ENCODE measurements around the gene PNN.
"Not testable (repeated sequence)": the region's sequence is repeated elsewhere in the genome, so short reads cannot be mapped to it uniquely, and the experiment has no call there.

Gene PNN

DNA sequence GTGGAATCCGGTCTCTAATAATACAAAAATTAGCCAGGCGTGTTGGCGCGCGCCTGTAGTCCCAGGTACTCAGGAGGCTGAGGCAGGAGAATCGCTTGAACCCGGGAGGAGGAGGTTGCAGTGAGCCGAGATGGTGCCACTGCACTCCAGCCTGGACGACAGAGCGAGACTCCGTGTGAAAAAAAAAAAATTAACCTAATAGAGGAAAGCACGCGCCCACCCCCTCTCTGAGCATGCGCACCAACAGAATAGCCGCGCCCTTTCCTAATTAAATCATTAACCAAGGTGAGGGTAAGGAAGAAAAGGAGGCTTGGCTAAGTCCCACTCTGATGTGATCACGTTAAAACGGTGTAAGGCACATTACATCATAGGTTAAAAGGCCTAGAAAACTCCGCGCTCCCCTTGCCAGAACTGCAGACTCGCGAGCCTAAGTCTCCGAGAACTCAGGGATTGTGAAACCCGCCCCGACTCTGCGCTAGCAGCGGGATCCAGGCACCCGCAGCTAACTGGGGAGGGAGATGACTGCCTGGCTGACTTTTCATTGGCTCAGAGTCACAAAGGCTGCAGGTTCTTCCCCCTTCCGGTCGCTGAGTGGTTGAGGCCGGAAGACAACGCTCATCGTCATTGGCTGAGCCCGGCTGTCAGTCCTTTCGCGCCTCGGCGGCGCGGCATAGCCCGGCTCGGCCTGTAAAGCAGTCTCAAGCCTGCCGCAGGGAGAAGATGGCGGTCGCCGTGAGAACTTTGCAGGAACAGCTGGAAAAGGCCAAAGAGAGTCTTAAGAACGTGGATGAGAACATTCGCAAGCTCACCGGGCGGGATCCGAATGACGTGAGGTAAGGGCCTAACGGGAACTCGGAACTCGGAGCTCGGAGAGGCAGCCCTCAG lies at the start of gene PNN:
PNN (plus strand) TSS at position 695 of the 885 bp plus-strand sequence; CDS start at position 721, 26 bp downstream.
- DNase-seq = peak; percentile 95

DNA sequence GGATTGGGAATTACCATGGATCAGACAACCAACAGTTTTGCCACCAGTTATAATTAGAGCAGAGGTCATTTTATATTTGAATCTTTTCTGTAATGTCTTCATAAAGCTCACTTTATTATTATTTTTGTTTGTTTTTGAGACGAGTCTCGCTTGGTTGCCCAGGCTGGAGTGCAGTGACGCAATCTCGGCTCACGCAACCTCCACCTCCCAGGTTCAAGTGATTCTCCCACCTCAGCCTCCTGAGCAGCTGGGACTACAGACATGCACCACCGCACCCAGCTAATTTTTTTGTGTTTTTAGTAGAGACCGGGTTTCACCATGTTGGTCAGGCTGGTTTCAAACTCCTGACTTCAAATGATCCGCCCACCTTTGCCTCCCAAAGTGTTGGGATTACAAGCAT lies 37.2 kb upstream of the PNN start:
- DNase-seq = not testable (repeated sequence)

DNA sequence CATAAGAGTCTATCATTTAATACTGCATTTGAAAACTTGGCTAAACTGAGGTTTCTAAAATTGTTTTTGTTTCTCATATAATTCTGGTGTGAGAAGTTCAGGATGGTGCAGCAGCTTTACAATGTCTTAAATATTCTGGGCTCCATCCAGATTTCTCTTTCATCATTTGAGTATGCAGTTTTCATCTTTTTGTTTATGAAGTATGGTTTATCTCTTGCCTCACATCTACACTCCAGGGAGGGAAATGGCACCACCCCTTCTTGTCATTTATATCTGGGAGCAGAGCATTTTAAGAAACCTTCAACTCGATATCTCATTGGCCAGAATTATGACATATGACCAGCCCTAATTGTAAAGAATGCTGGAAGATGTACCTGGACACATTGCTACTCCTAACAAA lies 36.6 kb upstream of the PNN start:
- DNase-seq = no peak

GRCh38 chr14:39140170-39140569 lies 34.9 kb upstream of the PNN start:
- DNase-seq = no peak

DNA sequence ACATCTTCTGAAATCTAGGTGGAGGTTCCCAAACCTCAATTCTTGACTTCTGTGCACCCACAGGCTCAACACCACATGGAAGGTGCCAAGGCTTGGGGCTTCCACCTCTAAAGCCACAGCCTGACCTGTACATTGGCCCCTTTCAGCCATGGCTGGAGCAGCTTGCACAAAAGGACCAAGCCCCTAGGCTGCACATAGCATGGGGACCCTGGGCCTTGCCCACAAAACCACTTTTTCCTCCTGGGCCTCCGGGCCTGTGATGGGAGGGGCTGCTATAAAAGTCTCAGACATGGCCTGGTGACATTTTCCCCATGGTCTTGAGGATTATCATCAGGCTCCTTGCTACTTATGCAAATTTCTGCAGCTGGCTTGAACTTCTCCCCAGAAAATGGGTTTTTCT lies 33.4 kb upstream of the PNN start:
- not testable (repeated sequence) for DNase-seq

- not testable (repeated sequence) for DNase-seq
Measured at GRCh38 chr14:39143226-39143625, 31.8 kb upstream of the PNN start.

DNA sequence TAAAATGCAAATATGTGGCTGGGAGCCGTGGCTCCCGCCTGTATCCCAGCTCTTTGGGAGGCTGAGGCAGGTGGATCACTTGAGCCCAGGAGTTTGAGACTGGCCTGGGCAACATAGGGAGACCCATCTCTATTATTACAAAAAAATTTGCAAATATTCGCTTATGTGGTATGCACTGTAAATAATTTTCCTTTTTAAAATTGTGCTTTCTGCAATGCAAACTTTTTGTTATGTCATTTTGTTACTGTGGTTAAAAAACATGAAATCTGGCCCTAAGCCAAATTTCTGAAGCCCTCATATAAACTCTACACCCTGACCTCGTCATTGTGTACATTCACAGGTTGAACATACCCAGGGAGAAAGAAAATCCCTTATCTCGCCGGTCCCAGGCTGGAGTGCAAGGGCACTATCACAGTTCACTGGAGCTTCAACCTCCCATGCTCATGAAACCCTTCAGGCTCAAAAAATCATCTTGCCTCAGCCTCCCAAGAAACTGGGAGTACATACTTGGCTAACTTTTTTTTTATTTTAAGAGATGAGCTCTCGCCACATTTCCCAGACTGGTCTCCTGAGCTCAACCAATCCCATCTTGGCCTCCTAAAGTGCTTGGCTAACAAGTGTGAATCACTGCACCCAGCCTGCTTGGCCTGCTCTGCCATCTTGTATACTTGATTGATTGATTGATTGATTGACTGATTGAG lies 29.6 kb upstream of the PNN start:
- no peak for DNase-seq

GRCh38 chr14:39154594-39155189 lies 20.4 kb upstream of the PNN start:
- DNase-seq = no peak

- DNase-seq = no peak
Measured at GRCh38 chr14:39157491-39157890, 17.6 kb upstream of the PNN start.

GRCh38 chr14:39158222-39158858 lies 16.7 kb upstream of the PNN start:
- DNase-seq = no peak

DNA sequence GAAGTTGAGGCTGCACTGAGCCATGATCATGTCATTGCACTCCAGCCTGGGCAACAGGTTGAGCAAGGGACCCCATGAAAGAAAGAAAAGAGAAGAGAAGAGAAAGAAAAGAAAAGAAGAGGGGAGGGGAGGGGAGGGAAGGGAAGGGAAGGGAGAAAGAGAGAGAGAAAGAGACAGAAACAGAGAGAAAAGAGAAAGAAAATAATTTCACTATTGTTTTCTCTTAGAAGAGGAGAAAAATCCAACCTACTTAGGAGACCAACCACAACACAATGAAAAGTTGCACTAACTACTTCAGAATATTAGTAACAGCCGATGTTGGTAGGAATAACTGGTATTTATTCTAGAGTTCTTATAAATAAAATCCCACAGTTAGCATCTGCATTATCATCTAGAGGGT lies 14.6 kb upstream of the PNN start:
- DNase-seq = no peak

- not testable (repeated sequence) for DNase-seq
Measured at GRCh38 chr14:39167797-39168320, 7.2 kb upstream of the PNN start.

DNA sequence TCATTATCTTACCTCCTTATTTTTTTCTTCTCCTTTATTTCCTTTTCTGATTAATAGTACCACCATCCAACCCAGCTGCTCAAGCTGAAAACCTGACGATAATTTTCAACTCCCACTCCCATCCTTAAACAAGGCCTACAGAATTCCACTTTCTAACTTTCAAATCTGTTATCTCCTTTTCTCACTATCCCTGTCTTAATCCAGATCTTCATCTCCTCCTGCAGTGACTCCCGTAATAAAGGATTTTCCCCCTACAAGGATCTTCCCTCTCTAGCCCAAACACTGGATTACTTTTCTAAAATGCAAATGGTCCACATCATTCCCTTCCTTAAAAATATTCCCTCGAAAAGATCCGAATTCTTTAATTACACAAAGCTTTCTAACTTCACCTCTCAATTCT lies 6.5 kb upstream of the PNN start:
- no peak for DNase-seq

DNA sequence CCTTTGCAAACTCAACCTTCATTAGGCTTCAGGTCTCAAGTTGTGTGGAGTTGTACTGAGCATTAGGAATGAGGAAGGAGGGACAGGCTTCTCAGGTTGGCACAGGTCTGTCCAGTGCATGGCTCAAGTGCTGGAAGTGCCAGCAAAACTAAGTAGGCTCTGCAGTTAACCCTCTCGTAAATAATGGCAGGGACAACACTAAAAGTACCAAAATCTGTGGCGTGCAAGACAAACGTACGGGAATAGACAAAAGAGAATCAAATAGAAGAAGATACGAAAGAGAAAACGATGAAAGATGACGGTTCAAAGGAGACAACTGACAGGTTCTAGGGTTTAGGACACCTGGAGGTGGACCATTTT lies 5.5 kb upstream of the PNN start:
- DNase-seq = no peak

- DNase-seq = no peak
Measured at GRCh38 chr14:39173198-39173597, 1.9 kb upstream of the PNN start.

DNA sequence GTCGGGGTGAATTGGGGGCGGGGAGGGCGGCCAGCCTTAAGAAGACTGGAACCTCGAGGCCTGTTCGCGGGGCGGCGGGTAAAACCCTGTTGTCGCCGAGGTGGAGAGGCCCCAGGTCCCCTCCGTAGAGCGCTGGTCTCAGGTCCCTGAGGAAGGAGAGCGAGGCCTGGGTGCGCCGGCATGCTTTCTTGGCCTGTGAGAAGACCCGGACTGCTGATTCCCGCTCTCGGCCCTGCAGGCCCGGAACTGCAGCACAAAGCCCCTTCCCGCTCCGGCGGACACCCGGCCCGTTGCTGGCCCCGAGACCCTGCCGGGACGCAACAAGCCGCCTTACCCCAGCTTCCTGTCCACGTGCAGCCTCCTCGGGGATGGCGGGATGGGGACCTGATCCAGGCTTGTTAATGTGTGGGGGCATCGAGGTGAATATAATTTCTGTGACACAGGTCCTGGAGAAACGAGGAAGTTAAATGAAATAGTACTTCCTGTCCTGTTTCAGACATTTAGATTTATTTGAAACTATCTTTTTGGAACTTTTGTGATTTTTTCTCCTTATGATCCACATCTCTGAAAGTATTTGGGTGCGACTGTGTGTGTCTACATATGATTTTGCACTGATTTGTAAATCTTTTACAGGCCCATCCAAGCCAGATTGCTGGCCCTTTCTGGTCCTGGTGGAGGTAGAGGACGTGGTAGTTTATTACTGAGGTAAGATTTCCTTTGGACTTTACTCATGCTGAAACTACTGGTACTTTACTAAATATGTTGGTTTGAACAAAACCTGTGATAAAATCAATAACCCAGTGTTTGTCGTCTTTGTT lies 600 bp downstream of the PNN start:
- no peak for DNase-seq

DNA sequence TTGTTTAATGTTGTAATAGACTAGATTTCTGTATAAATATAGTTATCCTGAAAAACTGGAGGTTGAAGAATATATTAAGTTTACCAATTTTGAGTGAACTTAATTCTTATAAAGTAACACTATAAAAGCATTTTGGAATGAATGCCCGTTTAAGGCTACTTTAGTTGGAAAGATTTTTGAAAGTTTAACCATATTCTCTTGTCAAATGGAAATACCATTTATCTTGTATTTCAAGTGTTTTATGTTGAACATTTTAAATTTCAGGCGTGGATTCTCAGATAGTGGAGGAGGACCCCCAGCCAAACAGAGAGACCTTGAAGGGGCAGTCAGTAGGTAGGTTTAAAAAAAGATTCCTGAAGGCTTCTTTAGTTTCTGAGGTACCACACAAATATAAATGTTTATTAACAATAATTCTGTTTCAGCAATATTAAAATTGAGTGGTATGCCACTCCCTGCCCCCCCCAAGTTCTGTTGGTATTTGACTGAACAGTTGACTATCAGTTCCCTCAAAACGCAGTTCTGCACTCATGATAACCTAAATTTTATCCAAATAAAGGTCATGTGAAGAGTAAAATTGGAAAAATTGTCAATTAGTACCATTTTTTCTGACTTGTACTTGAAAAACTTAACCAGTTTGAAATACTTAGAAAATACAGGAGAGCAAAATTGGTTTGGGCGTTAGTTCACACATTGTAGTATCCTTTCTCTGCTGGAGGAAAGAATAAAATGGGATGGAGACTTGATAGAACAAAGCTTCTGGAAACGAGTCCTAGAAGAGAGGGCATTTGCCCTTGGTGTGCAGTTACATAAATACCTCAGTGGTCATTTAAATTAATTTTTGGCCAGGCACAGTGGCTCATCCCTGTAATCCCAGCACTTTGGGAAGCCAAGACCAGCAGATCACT lies 1.5 kb downstream of the PNN start:
- DNase-seq = no peak

GRCh38 chr14:39177168-39177545 lies 2.1 kb downstream of the PNN start:
- no peak for DNase-seq

- DNase-seq = no peak
Measured at GRCh38 chr14:39179042-39179441, 4.0 kb downstream of the PNN start.

DNA sequence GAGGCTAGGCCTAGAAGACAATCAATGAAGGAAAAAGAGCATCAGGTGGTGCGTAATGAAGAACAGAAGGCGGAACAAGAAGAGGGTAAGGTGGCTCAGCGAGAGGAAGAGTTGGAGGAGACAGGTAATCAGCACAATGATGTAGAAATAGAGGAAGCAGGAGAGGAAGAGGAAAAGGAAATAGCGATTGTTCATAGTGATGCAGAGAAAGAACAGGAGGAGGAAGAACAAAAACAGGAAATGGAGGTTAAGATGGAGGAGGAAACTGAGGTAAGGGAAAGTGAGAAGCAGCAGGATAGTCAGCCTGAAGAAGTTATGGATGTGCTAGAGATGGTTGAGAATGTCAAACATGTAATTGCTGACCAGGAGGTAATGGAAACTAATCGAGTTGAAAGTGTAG lies 5.5 kb downstream of the PNN start:
- DNase-seq = no peak

GRCh38 chr14:39181026-39181692 lies 6.1 kb downstream of the PNN start:
- DNase-seq = no peak
